DOHH2 (cell line): Measurements from ENCODE around the gene CIT.

Source experiments
- EZH2phosphoT487 ChIP-seq: fragments of 200-600 bp; sonication (generic); IDR thresholded peaks from 2 replicates; pipeline ENCODE4 v1.6.1; 2017; ENCODE audit warnings: borderline replicate concordance, mild to moderate bottlenecking, antibody characterized with exemption, low read length, moderate library complexity, mixed read lengths
- TF ChIP-seq, protein P1 (sequence below): fragments of 200-600 bp; sonication (generic); IDR thresholded peaks from one replicate; pipeline ENCODE4 v1.5.1; 2014; ENCODE audit warnings: antibody characterized with exemption, mild to moderate bottlenecking, low read depth, low read length; ENCODE audit not compliant: poor library complexity, severe bottlenecking

GRCh38 chr12:119712721-119713120 lies 164.4 kb downstream of the CIT start:
- TF ChIP-seq, protein P1, sequence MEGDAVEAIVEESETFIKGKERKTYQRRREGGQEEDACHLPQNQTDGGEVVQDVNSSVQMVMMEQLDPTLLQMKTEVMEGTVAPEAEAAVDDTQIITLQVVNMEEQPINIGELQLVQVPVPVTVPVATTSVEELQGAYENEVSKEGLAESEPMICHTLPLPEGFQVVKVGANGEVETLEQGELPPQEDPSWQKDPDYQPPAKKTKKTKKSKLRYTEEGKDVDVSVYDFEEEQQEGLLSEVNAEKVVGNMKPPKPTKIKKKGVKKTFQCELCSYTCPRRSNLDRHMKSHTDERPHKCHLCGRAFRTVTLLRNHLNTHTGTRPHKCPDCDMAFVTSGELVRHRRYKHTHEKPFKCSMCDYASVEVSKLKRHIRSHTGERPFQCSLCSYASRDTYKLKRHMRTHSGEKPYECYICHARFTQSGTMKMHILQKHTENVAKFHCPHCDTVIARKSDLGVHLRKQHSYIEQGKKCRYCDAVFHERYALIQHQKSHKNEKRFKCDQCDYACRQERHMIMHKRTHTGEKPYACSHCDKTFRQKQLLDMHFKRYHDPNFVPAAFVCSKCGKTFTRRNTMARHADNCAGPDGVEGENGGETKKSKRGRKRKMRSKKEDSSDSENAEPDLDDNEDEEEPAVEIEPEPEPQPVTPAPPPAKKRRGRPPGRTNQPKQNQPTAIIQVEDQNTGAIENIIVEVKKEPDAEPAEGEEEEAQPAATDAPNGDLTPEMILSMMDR: no peak
- no peak for TF ChIP-seq EZH2phosphoT487
